ENCODE results near the gene KIAA0825. TPM values are rescaled to one million over a fixed set of nuclear protein-coding genes. Genes with fewer than 3 reads are reported as not detected.

The KIAA0825 gene
- total RNA-seq, 1 donor from 2014 or later = 2.2 TPM

DNA sequence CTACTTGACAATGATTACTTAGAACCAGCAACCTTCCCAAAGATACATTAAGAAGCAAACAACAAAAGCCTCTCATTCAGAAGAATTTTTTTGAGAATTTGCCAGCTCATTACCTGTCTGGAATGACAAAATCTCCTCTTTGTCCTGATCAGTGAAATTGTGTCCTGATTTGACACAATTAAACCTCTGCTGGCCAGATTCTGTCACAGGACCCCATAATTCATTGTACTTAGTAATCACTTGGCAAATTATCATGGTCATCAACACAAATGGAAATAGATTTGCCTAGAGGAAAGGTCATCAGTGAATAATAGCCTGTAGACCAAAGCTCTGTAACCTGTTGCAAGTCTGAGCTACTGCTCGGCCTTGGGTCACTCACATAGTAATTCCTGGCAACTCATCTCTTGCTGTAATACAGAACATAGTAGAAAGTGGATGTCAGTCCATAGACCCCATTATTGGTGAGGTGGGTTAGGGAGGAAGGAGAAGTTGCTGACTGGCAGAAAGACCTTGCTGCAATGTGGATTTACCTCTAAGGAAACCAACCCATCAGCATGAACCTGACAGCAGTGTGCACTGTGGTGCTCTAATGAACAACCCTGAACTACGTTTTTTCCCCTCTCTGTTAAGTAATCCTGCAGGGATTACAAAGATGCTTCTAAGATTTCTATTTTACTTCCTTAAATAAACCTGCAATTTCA, 370.1 kb downstream of the KIAA0825 start:
- intact Hi-C loops (cut with micrococcal nuclease) = no loop called here
- no peaks in the 10 kb centered on the region for H3K27me3 ChIP-seq (ENCODE audit: low read depth)
- TF ChIP-seq, protein P1, sequence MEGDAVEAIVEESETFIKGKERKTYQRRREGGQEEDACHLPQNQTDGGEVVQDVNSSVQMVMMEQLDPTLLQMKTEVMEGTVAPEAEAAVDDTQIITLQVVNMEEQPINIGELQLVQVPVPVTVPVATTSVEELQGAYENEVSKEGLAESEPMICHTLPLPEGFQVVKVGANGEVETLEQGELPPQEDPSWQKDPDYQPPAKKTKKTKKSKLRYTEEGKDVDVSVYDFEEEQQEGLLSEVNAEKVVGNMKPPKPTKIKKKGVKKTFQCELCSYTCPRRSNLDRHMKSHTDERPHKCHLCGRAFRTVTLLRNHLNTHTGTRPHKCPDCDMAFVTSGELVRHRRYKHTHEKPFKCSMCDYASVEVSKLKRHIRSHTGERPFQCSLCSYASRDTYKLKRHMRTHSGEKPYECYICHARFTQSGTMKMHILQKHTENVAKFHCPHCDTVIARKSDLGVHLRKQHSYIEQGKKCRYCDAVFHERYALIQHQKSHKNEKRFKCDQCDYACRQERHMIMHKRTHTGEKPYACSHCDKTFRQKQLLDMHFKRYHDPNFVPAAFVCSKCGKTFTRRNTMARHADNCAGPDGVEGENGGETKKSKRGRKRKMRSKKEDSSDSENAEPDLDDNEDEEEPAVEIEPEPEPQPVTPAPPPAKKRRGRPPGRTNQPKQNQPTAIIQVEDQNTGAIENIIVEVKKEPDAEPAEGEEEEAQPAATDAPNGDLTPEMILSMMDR (IDR thresholded peaks at IDR 0.05; ENCODE audit: borderline replicate concordance) = no peak
- no peak for DNase-seq
- H3K27ac ChIP-seq (replicated peaks) = no peak overlapping the region
- H3K9me3 ChIP-seq (replicated peaks) = no peaks in the 10 kb centered on the region
- H3K36me3 ChIP-seq = no peaks in the 10 kb centered on the region
- H3K4me1 ChIP-seq = no peaks in the 10 kb centered on the region
- H3K4me3 ChIP-seq = no peak overlapping the region

DNA sequence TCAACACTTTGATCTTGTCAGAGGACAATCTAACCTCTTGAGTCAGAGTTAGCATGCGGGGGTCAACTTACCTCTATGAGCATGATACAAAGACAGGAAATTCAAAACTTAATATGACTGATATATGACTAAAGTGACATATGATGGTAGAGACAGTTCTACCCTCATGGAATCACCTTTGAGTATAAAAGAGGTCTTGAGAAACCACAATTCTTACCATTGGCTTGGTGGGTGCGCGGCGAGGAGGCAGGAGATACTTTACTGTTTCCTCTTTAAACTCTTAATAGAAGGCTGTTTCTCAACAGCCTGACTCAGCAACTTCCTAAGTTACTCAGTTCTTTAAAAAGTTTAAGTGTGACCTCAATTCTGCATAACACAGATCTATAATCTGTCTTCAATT, 372.8 kb downstream of the KIAA0825 start:
- Histone ChIP-seq H3K4me1 (peaks cover 7% of the 10 kb centered on the region), H3K27me3 (ENCODE audit: low read depth) (no peaks in the 10 kb centered on the region), H3K4me3 (no peak overlapping the region), H3K27ac (replicated peaks) (no peak overlapping the region), H3K36me3 (no peaks in the 10 kb centered on the region), H3K9me3 (replicated peaks) (no peaks in the 10 kb centered on the region)
- TF ChIP-seq, protein P1 (IDR thresholded peaks at IDR 0.05; ENCODE audit: borderline replicate concordance) = no peak
- intact Hi-C loops (cut with micrococcal nuclease) = no loop called here
- no peak for DNase-seq

DNA sequence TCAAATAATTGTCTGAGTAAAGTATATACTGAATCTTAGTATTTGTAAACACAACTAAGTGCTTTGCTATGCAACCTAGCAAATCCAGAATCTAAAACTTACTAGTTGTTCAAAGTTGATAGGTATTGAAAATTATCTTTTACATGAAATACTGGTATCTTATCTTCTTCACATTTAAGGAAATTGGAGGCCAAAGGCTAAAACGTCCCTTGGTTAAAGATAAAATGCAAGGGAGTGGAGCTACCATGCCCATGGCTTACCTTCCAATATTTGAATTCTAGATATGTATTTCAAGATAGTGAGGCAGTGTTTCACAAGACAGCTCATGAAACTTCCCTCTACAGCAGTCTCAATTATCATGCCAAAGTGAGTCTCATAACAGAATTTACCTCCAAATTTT, 373.5 kb downstream of the KIAA0825 start:
- intact Hi-C loops (cut with micrococcal nuclease) = no loop called here
- no peak for DNase-seq
- Histone ChIP-seq H3K9me3 (replicated peaks) (no peaks in the 10 kb centered on the region), H3K27ac (replicated peaks) (no peak overlapping the region), H3K4me3 (no peak overlapping the region), H3K36me3 (no peaks in the 10 kb centered on the region), H3K27me3 (ENCODE audit: low read depth) (no peaks in the 10 kb centered on the region), H3K4me1 (peaks cover 7% of the 10 kb centered on the region)
- TF ChIP-seq, protein P1 (IDR thresholded peaks at IDR 0.05; ENCODE audit: borderline replicate concordance) = no peak

DNA sequence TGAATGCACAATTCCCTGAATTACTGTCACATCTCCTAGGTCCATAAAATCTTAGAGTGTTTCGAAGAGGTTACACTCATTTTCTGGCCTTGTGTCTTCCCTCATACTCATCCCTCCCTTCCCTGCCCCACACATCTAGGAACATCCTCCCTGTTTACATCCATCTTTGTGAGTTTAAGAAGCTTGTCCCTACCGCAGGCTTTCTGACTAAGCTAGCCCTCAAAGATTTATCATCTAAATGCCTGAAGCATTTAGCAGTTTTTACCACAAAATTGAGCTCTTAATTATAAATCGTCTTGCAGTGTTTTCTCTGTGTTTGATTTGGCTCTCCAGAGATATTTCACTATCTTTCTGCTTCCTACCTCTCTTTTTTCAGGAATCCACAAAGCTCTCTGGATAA, 374.8 kb downstream of the KIAA0825 start:
- no peaks in the 10 kb centered on the region for H3K36me3 ChIP-seq
- no peaks in the 10 kb centered on the region for H3K27me3 ChIP-seq (ENCODE audit: low read depth)
- intact Hi-C loops (cut with micrococcal nuclease) = no loop called here
- DNase-seq = no peak
- peaks cover 7% of the 10 kb centered on the region for H3K4me1 ChIP-seq
- TF ChIP-seq, protein P1 (IDR thresholded peaks at IDR 0.05; ENCODE audit: borderline replicate concordance) = no peak
- H3K9me3 ChIP-seq (replicated peaks) = no peaks in the 10 kb centered on the region
- H3K4me3 ChIP-seq = no peak overlapping the region
- no peak overlapping the region for H3K27ac ChIP-seq (replicated peaks)

DNA sequence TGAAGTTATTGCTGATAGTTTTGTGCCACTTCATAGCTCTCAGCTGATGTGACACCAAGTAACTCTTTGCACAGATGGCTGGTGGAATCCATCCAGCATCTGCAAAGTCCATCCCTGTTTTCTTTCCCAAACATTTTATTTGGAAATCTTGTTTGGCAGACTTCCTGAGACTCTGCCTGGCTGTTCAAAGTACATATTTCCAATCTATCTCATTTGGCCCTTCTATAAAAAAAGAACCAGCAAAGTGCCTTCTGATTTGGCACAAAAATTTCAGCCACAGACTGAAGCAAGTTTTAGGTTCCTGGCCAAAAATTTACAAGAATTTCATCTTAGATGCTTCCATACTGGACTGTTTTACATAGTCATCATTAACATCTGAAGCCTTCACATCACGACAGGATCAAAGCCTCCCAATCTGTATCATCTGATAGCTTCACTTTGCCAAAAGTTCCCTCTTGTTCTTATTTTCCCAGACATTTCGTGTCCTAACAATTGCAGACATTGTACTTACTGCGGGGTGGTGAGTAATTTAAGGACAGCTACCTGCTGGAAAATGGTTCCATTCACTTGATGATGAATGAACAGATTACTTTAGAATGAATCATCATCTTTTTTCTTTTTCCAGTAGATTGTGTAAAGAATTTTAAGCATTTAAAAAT, 377.3 kb downstream of the KIAA0825 start:
- Histone ChIP-seq H3K4me1 (peaks cover 7% of the 10 kb centered on the region), H3K27me3 (ENCODE audit: low read depth) (no peaks in the 10 kb centered on the region), H3K9me3 (replicated peaks) (peaks cover 5% of the 10 kb centered on the region), H3K4me3 (no peak overlapping the region), H3K27ac (replicated peaks) (no peak overlapping the region), H3K36me3 (no peaks in the 10 kb centered on the region)
- intact Hi-C loops (cut with micrococcal nuclease) = no loop called here
- TF ChIP-seq, protein P1 (IDR thresholded peaks at IDR 0.05; ENCODE audit: borderline replicate concordance) = no peak
- DNase-seq = no peak
